IMR-90 (cell line): ENCODE results near the gene PPM1H. TPM values are rescaled to one million over a fixed set of nuclear protein-coding genes. Genes with fewer than 3 reads are reported as not detected.

Experiments used
- ATAC-seq: fragments of 200-7000 bp; cut with Tn5 transposase; 2 replicates; pipeline ENCODE4 v1.9.1; 2020; ENCODE audit warnings: low read depth, mild to moderate bottlenecking, moderate library complexity
- BruUV-seq: library from RNA; stranded (reverse); fragments of 400-500 nt; replicated peaks from 2 replicates; lab custom pipeline; 2021; lab: Mats Ljungman, UMichigan
- CTCF ChIA-PET: fragments of 300-600 bp; formaldehyde crosslinking; extraction: SDS; loops from one replicate; lab custom pipeline; 2021; ENCODE audit warnings: antibody characterized with exemption; lab: Yijun Ruan, JAX
- POLR2A ChIA-PET: fragments of 300-600 bp; sonication (Branson Sonifier 250); formaldehyde crosslinking; loops from one replicate; lab custom pipeline; 2022; ENCODE audit warnings: antibody characterized with exemption; ENCODE audit not compliant: unreplicated experiment; lab: Charles Lee
- DNase-seq: peaks from one replicate; pipeline ENCODE4 v3.0.0; 2013
- H2AFZ ChIP-seq: replicated peaks from 2 replicates; pipeline ENCODE3; 2013; ENCODE audit warnings: low read length, mild to moderate bottlenecking; ENCODE audit not compliant: poor library complexity
- H2AK5ac ChIP-seq: 2 replicates; pipeline ENCODE4 v1.6.1; 2013; ENCODE audit warnings: low read depth, low read length, inconsistent platforms
- H2AK9ac ChIP-seq: replicated peaks from 2 replicates; pipeline ENCODE3; 2013; ENCODE audit warnings: mild to moderate bottlenecking, low read depth, low read length, moderate library complexity; ENCODE audit not compliant: poor library complexity
- H2BK120ac ChIP-seq: 2 replicates; pipeline ENCODE4 v1.6.1; 2013; ENCODE audit warnings: low read depth, low read length, inconsistent platforms
- H2BK15ac ChIP-seq: 3 replicates; pipeline ENCODE4 v1.6.1; 2013; ENCODE audit warnings: low read depth, low read length, inconsistent platforms
- H2BK20ac ChIP-seq: 2 replicates; pipeline ENCODE4 v1.6.1; 2013; ENCODE audit warnings: low read depth, mild to moderate bottlenecking, inconsistent platforms, low read length, moderate library complexity
- H2BK5ac ChIP-seq: 2 replicates; pipeline ENCODE4 v1.6.1; 2013; ENCODE audit warnings: mild to moderate bottlenecking, low read depth, low read length, inconsistent platforms; ENCODE audit not compliant: poor library complexity, severe bottlenecking
- H3K14ac ChIP-seq: replicated peaks from 2 replicates; pipeline ENCODE4 v1.6.1; 2013; ENCODE audit warnings: low read depth, low read length, inconsistent platforms
- H3K18ac ChIP-seq: 2 replicates; pipeline ENCODE4 v1.6.1; 2013; ENCODE audit warnings: low read depth, low read length, control low read depth
- H3K23ac ChIP-seq: 2 replicates; pipeline ENCODE4 v1.6.1; 2013; ENCODE audit warnings: low read depth, low read length, inconsistent platforms
- H3K27ac ChIP-seq: 2 replicates; pipeline ENCODE4 v1.5.1; 2013; ENCODE audit warnings: mild to moderate bottlenecking, control low read depth, low read length; ENCODE audit not compliant: insufficient read depth
- H3K27me3 ChIP-seq: 2 replicates; pipeline ENCODE4 v1.6.1; 2013; ENCODE audit warnings: low read length; ENCODE audit not compliant: control insufficient read depth, insufficient read depth
- H3K36me3 ChIP-seq: 2 replicates; pipeline ENCODE4 v1.6.1; 2013; ENCODE audit warnings: low read length, mixed read lengths; ENCODE audit not compliant: control insufficient read depth, insufficient read depth
- H3K4ac ChIP-seq: 2 replicates; pipeline ENCODE4 v1.6.1; 2013; ENCODE audit warnings: low read depth, low read length, inconsistent platforms
- H3K4me1 ChIP-seq: 2 replicates; pipeline ENCODE4 v1.6.1; 2013; ENCODE audit warnings: low read length, mixed read lengths; ENCODE audit not compliant: control insufficient read depth, insufficient read depth
- H3K4me2 ChIP-seq: 2 replicates; pipeline ENCODE4 v1.6.1; 2013; ENCODE audit warnings: low read depth, mild to moderate bottlenecking, control low read depth, low read length, moderate library complexity
- H3K4me3 ChIP-seq: 2 replicates; pipeline ENCODE4 v1.5.1; 2013; ENCODE audit warnings: low read depth, mild to moderate bottlenecking, control low read depth, low read length, moderate library complexity; ENCODE audit not compliant: insufficient read depth
- H3K56ac ChIP-seq: 2 replicates; pipeline ENCODE4 v1.6.1; 2013; ENCODE audit warnings: low read length, inconsistent platforms; ENCODE audit not compliant: insufficient read depth; ENCODE audit errors: extremely low read depth
- H3K79me1 ChIP-seq, 2 experiments: 2 replicates each; pipeline ENCODE4 v1.6.1; 2013; ENCODE audit warnings: low read length in 2 of 2, inconsistent platforms in 1 of 2, low read depth in 1 of 2
- H3K9ac ChIP-seq: 2 replicates; pipeline ENCODE4 v1.6.1; 2013; ENCODE audit warnings: low read depth, low read length, control low read depth
- H3K9me1 ChIP-seq: 2 replicates; pipeline ENCODE4 v1.6.1; 2013; ENCODE audit warnings: low read length, inconsistent platforms; ENCODE audit not compliant: insufficient read depth
- H3K9me3 ChIP-seq: 2 replicates; pipeline ENCODE4 v1.6.1; 2013; ENCODE audit warnings: low read length; ENCODE audit not compliant: control insufficient read depth, insufficient read depth
- H4K20me1 ChIP-seq: 2 replicates; pipeline ENCODE4 v1.6.1; 2013; ENCODE audit warnings: low read length, inconsistent platforms; ENCODE audit not compliant: insufficient read depth
- H4K5ac ChIP-seq: 2 replicates; pipeline ENCODE4 v1.6.1; 2013; ENCODE audit warnings: mild to moderate bottlenecking, low read depth, low read length, control low read depth
- H4K8ac ChIP-seq, 2 experiments: 2 replicates each; pipeline ENCODE4 v1.6.1; 2013; ENCODE audit warnings: low read depth in 2 of 2, low read length in 2 of 2, control low read depth in 1 of 2, inconsistent platforms in 1 of 2
- H4K91ac ChIP-seq: 2 replicates; pipeline ENCODE4 v1.6.1; 2013; ENCODE audit warnings: low read depth, low read length, inconsistent platforms; ENCODE audit not compliant: insufficient read depth
- CEBPB ChIP-seq: IDR thresholded peaks from 2 replicates; pipeline ENCODE4 v1.6.1; 2012; ENCODE audit warnings: low read depth, low read length, improper control_type of control experiment
- SMC3 ChIP-seq: fragments of 150-350 bp; IDR thresholded peaks from 2 replicates; pipeline ENCODE4 v1.6.1; 2016; ENCODE audit warnings: low read depth, mild to moderate bottlenecking, antibody characterized with exemption, low read length, moderate library complexity
- WGBS, 2 experiments: methylation state at CpG; one replicate each; pipeline versions ENCODE4 v1.1.5 to v1.1.7; 2013; ENCODE audit warnings: missing lambda C conversion rate in 2 of 2; ENCODE audit not compliant: insufficient read length in 1 of 2; ENCODE audit errors: extremely low coverage in 2 of 2; 5-methylcytosine and 5-hydroxymethylcytosine counted together
- dilution Hi-C: fragments of 300-500 bp; cut with HindIII; formaldehyde crosslinking; loops from one replicate; pipeline ENCODE4 v1.14.3; 2018; ENCODE audit warnings: low sequenced_read_pairs; ENCODE audit not compliant: unreplicated experiment
- in situ Hi-C: fragments of 300-500 bp; cut with MboI; formaldehyde crosslinking; loops from 3 replicates; pipeline ENCODE4 v1.14.3; 2019; ENCODE audit warnings: low sequenced_read_pairs, inconsistent platforms, mixed read lengths
- intact Hi-C: fragments of 100-400 bp; cut with micrococcal nuclease; formaldehyde crosslinking; loops from 2 replicates; pipeline ENCODE4 v1.10.0; 2022
- polyA plus RNA-seq, 3 experiments: library from polyadenylated mRNA; depleted of rRNA; stranded (reverse); fragments of >200 nt; gene quantifications; 2 replicates each; pipeline ENCODE4 v1.2.3, GENCODE V29; 2012; ENCODE audit warnings: low replicate concordance in 1 of 3
- total RNA-seq: library from RNA; depleted of rRNA; stranded (reverse); fragments of >200 nt; gene quantifications from 2 replicates; pipeline ENCODE4 v1.2.3, GENCODE V29; 2012

Gene PPM1H
- total and polyA plus RNA-seq, 2 of the 4 experiments (the other 2 are of a cell fraction), result 0.14 to 0.18 TPM

DNA sequence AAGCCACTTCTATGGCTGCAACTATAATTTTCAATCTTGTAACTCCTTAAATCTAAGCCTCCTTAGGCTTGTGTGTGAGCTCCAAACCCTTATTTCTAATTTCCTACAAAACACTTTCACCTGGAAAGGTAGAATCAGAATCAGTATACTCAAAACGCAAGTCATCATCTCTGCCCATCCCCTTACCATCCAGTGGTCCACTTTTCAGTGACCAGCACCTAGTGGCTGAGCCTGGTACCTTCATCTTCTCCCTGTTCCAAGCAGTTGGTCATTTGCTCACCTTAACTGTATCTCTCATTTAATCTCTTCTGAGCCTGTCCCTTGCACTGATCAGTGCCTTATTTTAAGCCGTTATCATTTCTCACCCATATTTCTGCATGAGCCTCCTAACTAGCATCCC is 107.9 kb downstream of the PPM1H start:
- Histone ChIP-seq H3K9ac (no peak overlapping the region), H4K91ac (no peak overlapping the region), H3K79me1 (no peaks in the 10 kb centered on the region), H3K4me3 (no peak overlapping the region), H3K4me1 (no peaks in the 10 kb centered on the region), H4K5ac (no peak overlapping the region), H4K8ac (no peak overlapping the region), H3K56ac (no peak overlapping the region), H3K4me2 (no peak overlapping the region), H3K36me3 (no peaks in the 10 kb centered on the region), H2BK20ac (no peak overlapping the region), H2AK9ac (no peak overlapping the region), H3K18ac (no peak overlapping the region), H3K27me3 (peaks cover 9% of the 10 kb centered on the region), H2AFZ (no peak overlapping the region), H2AK5ac (no peak overlapping the region), H3K4ac (no peak overlapping the region), H2BK5ac (no peak overlapping the region), H3K14ac (no peak overlapping the region), H2BK15ac (no peak overlapping the region), H2BK120ac (no peak overlapping the region), H3K23ac (no peak overlapping the region), H4K20me1 (no peaks in the 10 kb centered on the region), H3K9me1 (no peaks in the 10 kb centered on the region), H3K9me3 (no peaks in the 10 kb centered on the region), H3K27ac (no peak overlapping the region)
- 89% methylated on average over 1 of the region's 2 CpGs; no CpG with 5 or more reads in 1 of the 2 experiments for WGBS, 2 experiments
- in situ Hi-C loops, result no loop called here
- ChIA-PET POLR2A (no interaction called here), CTCF (no interaction called here)
- no TSS peak for BruUV-seq
- DNase-seq (no peak), ATAC-seq (no peak)
- TF ChIP-seq SMC3, result no peak
- TF ChIP-seq CEBPB, result no peak
- dilution Hi-C loops, result no loop called here
- intact Hi-C loops, result no loop called here
